Measurements from ENCODE around the gene SGPL1.
"Not testable (repeated sequence)": the region's sequence is repeated elsewhere in the genome, so short reads cannot be mapped to it uniquely, and the experiment has no call there.

The SGPL1 gene, protein sequence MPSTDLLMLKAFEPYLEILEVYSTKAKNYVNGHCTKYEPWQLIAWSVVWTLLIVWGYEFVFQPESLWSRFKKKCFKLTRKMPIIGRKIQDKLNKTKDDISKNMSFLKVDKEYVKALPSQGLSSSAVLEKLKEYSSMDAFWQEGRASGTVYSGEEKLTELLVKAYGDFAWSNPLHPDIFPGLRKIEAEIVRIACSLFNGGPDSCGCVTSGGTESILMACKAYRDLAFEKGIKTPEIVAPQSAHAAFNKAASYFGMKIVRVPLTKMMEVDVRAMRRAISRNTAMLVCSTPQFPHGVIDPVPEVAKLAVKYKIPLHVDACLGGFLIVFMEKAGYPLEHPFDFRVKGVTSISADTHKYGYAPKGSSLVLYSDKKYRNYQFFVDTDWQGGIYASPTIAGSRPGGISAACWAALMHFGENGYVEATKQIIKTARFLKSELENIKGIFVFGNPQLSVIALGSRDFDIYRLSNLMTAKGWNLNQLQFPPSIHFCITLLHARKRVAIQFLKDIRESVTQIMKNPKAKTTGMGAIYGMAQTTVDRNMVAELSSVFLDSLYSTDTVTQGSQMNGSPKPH
- 56.0 to 73.9 reads per million in 2 donors for total RNA-seq

DNA sequence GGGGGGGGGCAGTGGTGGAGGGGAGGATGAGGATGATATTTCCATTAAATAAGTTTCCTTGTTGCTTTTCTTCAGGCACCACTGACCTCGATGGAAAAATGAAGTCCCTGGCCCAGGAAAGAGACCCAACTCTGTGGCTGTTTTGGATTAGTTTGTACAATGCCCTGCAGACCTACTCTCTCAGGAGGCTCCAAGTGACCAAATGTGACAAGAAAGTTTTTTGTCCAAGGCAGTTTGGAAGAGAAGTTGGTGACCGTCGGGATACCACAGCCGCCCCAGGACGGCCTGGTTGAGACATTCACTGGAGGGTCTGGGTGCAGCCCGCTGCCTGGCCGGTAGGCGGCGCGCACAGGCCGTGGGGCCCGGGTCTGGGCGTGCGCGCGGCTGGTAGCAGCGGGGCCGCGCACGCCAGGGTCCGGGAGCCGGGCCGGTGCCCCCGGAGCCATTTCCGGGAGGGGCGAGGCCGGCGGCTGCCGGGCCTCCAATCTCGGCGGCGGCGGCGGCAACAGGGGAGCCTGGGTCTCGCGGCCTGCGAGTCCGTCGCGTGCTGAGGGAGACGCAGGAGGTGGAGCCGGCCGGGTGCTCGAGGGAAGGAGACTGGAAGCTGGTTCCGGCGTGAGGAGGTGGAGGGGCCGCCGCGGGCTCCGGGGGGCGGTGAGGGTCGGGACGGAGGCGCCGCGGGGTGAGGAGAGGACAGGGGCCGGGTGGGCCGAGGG lies at the start of gene SGPL1:
Gene SGPL1, plus strand, starts transcription at position 445 of the 716 bp plus-strand sequence. CDS start 906 bp downstream, outside the sequence.
- peak; percentile 77 for DNase-seq

DNA sequence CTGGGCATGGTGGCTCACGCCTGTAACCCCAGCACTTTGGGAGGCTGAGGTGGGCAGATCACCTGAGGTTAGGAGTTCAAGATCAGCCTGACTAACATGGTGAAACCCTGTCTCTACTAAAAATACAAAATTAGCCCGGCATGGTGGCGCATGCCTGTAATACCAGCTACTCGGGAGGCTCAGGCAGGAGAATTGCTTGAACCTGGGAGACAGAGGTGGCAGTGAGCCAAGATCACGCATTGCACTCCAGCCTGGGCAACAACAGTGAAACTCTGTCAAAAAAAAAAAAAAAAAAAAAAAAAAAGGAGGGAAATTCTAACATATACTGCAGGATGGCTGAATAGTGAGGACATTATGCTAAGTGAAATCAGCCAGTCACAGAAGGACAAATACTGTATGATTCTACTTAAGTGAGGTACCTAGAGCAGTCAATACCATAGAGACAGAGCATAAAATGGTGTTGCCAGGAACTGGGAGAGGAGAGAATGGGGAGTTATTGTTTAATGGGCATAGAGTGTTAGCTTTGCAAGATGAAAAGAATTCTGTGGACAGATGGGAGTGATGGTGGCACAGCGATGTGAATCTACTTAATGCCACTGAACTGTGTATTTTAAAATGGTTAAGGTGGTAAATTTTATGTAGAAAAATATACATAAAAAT lies 47.6 kb upstream of the SGPL1 start:
- not testable (repeated sequence) for DNase-seq

DNA sequence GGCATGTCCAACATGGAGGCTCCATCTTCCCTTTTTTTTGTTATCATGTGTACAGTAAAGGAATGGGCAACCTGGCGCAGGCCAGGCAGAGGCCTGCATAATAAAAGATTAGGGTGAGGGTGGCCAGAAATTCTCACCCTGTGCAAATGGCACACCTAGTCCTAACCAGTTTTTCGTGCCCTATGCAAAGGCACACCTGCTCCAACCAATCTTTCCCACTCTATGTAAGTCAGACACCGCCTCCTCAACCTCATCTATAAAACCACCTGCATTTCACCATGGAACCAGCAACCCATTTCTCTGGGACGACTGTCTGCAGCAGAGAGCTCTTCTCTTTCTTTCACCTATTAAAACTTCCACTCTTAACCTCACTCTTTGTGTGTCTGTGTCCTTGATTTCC lies 46.6 kb upstream of the SGPL1 start:
- DNase-seq: no peak

DNA sequence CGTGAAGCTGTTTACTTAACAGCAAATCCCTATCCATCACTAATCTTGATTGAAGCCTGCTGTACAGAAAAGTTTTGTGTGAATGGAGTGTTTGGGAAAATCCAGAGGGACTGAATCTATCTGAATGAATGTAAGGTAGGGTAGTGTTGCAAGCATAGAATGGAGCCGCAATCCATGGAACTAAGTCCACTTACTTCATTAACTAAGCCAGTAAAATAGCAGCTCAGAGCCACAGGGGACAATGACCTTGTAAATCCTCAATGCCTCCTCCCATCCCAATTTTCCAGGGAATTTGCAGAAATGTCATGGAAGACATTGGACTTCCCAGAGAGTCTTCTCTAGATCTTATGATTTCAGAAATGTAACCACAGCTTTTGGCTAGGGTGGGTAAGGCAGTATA lies 45.7 kb upstream of the SGPL1 start:
- no peak for DNase-seq

DNA sequence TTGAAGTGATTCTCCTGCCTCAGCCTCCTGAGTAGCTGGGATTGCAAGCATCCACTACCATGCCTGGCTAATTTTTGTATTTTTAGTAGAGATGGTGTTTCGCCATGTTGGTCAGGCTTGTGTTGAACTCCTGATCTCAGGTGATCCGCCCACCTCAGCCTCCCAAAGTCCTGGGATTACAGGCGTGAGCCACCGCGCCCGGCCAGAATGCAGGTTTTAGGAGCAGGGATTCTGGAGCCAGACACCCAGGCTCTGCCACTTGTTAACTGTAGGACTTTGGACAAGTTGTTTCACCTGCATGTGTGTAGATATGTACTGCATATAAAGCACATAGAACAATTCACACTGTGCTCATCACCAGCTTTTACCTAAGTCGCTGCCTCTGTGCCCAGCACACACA lies 45.2 kb upstream of the SGPL1 start:
- not testable (repeated sequence) for DNase-seq

DNA sequence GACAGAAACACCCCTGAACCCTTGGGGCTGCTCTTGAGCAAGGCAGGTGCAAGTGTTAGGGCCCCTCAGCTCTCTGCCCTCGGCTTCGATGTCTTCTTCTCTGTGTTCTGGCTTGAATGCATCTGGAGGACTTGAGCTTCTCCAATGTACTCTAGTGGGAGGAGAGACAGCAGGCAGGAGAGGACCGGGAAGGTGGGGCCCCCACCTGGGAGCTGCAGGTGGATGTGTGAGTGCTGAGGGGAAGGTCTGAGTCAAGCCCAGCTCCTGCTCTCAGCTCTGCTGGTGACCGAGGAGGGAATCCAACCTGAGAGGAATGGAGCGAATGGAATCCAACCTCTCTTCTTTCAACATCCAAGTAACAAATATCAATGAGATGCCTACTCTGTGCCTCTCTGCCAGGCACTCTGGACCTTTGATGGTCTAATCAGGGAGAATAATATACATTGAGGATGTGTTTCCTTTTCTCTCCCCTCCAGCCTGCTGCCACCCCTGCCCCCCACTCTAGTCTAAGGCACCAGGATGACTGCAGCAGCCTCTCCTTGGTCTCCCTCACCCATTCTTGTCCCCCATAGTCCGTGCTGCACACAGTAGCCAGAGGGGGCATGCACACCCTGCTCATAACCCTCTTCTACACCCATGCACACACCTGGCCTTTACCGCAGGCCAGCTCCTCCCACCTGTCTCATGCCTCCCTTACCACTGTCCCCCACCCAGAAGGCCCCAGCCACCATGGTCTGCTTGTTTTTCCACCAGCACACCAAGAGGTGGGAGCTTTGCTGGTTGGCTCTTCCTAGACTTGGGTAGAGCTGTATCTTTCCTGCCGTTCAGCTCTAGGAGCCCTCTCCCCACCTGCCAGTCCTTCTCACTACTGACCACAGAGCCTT lies 44.2 kb upstream of the SGPL1 start:
- DNase-seq: no peak

DNA sequence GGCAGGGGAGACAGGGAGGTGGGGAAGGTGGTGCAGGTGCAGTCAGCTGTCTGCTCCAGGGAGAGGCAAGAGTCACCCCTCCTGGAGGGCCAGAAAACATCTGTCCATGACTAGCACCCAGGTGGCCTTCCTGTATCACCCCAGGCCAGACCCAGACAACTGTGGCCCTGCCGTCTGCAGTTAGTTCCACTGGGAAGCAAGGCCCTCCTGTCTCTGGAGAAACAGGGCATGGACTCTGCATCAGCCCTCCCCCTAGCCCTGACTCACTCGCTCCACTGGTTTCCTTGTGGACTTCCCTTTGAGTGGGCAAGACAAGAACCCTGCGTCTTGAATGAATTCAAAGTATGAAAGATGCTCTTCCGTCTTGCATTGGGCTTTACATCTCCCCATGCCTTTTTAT lies 43.1 kb upstream of the SGPL1 start:
- DNase-seq: no peak

DNA sequence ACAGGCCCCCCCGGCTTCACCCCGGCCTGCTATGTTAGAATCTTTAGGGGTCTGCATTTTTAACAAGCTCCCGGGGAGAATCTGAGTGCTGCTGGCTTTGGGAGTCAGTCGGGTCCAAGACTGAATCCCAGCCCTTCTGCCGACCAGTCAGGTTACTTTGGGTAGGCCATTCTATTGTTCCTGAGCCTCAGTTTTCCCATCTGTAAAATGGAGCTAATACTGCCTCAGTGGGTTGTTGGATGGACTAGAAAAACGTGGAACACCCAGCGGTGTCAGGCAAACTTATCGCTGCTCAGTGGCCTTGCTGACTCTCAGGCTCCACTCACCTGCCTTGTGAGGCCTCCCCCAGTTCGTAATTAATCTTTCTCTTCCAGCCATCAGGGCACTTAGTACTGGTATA lies 42.3 kb upstream of the SGPL1 start:
- DNase-seq: no peak

DNA sequence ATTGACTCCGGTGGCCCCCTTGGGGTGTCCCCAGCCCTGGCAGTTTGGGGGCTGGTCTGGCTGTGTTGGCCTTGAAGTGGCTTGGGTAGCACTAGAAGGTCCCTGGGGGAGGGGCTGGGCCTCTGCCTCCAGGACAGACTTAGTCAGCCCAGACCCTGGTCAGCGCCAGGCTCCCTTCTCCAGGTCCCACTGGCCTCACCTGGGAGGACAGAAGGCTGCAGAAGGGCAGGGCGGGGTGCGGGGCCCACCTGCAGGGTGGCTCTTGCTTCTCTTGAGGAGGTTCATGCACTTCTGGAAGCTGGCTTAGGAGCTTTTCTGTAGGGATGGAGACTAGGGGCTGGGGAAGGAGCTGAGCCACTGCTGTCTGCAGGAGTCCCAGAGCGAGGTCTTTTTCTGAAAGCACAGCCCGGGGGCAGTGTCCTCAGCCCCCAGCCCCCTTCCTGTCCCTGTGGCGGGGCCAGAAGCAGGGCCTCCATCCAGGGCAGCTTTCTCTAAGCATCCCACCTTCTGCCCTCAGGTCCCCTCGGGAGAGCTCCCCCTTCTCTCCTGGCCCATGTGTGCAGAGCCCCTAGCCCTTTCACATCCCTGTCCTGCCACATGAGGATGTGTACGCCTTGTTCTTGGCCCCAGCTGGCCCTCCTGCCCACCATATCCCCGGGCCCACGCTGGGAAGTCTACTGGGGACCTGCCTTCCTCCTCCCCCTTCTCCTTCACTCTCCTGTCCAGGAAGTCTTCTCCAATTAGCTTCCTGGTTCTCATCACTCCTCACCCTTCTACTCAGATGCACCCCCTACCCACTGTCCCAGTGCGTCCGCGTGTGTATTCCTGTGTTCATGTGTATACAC lies 41.6 kb upstream of the SGPL1 start:
- no peak for DNase-seq

DNA sequence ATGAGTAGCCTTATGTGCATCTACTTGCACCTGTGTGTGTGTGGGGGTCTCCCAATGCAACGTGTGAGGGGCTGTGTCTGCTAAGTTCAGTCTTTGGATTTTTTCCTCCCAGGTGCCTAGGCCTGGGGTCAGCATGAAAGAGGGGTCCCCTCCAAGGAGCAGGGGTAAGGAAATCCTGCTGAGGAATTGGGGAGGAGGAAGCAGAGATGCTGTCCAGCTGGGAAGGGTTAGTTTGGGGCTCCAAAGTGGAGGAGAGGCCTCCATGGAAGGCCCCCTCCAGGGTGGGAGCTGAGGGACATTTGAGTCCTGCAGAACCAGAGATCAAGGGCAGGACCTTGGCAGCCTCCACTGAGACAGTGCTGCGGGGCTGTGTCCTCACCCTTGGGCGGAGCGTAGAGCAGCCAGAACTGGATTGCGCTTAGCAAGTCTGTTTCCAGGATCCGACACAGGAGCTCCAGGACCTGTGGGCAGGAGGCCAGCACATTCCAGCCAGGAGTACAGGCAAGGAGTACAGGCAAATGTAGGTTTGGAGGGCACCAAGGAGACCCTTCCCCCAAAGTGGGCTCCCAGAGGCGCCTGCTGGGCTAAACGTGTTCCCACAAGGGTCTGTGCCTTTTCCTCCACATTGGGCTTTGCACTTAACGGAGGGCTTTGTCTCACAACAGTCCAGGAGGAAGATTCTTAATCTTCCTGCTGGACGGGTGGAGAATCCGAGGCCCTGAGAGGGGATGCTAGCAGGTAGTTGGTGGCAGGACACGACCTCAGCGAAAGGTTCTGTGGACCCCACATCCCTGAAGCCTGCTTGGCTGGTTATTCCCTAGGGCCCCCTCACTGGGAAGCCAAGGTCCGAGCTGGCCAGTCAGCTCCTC lies 40.7 kb upstream of the SGPL1 start:
- no peak for DNase-seq

DNA sequence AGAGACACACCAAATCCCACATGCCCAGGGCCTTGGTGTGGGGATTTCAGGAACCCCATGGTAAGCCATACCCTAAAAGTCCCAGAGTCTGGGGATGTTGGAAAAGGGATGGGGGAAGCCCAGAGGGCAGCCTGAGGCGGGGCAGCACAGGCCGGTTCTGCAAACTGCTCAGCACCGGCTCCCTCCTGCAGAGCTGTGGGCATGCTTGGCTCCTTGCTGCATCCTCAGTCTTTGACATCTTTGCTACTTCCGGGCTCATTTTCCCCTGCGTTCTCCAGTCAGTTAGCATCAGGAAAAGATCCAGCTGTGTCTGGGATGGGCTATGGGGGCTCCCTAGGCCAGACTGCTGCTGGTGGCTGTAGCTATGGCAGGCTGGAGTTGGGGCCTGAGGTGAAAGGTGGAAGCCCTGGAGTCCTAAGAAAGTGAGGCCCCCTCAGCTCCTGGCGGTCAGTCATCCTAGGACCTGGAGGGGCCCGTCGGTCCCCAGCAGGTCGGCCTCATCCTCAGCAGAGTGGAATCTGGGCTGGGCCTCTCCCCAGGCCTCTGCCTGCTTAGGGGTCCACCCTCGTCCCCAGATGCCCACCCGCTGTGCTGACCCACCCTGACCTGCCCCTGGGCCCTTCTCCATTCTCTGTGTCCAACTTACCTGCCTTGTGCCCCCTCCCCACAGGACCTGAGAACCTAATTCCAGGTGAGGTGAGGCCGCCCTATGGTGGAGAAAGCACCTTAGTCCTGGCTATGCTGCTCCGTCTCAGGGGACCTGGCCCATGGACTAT lies 39.9 kb upstream of the SGPL1 start:
- DNase-seq: no peak

DNA sequence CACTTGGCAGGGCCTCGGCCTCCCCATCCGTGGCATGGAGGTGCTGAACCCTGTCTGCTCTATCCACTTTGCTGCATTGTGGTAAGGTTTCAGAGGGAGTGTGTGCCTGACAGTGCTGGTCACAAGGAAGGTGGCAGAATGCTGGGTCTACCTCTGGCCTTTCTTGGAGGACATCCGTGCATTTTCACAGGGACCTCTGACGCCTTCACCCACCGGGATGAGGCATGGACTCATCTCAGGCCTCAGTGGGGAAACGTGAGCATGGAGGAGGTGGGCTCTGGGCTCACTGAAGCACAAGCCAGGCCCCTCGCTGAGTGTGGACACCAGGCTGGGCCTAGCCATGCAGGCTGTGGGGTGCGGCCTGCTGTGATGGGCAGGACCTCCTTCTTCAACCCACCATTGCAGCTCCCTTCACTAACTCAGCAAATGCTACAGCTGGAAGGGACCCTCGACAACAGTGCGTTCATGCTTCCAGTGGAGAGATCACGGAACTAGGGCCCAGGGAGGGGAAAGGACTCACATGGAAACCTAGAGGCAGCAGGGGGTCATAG lies 39.2 kb upstream of the SGPL1 start:
- DNase-seq: no peak

DNA sequence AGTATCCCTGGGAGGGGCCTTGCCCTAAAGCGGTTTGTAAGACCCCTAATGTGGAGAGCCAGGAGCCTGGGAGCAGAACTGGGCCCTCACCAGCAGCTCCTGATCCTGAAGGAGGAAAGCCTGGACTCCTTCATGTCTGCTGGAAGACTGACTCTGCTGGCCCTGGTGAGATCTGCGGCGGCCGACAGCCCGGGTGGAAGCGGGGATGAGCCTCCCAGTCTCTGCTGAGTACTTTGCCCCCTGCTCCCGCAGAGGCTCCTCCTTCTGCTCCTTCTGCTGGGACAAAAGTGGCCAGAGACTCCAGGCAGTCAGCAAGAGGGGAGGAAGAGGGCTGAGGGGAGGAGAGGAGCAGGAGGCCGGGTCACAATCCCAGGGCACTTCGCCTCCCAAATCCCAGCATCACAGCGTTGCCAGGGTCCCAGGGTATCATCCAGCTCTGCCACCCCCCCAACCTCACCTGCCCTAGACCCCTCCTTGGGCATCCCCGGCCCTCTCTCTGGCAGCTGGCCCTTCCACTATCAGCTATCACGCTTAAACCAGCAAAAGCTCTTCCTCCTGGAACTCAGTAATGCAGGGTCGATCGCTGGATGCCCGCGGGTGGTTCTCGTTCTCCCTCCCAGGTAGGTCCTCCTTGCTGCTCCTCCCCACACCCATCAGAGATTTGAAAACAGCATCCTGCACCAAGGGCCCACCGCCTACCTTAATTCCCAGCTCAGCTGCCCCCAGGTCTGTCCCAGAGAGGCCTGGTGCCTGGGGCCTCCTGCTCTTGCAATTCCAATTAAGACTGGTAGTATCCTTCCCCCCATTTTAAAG lies 38.5 kb upstream of the SGPL1 start:
- no peak for DNase-seq

DNA sequence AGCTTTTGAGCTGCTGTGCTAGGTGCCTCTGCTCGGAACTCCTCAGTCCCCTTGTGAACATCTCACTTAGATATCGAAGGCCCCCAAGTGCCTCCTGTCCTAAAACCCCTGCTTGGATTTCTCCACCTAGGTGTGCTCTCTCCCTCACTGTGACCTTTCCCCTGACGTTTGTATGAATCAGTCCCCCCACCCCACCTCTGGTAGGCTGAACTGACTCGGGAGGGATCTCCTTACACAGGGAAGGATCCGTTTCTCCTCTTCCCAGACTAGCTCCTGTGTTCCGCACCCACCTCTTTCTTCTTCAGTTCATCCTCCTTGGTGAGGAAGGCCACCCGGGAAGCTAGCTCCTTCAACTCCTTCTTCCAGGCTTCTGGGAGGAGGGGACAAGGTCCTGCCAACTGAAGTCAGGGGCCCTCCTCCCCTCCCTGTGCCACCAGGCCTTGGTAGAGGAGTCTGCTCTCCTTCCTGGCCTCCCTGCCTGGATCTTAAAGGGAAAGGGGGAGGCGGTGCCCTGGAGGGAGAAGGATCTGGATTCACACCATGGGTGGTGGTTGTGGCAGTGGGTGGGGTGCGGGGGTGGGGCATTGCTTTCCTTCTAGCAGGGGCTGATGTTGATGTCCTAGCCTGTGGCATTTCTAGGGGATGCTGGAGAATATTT lies 37.4 kb upstream of the SGPL1 start:
- no peak for DNase-seq

DNA sequence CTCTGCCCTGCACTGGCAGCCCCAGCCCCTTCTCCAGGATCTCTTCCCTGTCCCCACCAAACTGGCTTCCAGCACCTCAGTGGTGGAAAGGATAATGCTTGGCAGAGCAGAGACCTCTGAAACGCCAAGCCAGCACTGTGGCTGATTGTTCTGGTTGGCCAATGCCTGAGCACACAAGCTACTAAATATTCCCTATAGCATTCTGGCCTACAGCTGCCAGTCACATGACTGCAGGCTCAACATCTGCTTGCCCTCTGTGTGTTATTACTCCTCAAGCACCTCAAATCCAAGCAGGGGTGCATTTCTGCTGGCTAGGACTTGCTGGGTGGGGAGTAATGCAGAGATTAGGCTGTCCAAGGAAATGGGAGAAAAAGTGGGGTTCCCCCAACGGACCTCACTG lies 36.7 kb upstream of the SGPL1 start:
- no peak for DNase-seq

DNA sequence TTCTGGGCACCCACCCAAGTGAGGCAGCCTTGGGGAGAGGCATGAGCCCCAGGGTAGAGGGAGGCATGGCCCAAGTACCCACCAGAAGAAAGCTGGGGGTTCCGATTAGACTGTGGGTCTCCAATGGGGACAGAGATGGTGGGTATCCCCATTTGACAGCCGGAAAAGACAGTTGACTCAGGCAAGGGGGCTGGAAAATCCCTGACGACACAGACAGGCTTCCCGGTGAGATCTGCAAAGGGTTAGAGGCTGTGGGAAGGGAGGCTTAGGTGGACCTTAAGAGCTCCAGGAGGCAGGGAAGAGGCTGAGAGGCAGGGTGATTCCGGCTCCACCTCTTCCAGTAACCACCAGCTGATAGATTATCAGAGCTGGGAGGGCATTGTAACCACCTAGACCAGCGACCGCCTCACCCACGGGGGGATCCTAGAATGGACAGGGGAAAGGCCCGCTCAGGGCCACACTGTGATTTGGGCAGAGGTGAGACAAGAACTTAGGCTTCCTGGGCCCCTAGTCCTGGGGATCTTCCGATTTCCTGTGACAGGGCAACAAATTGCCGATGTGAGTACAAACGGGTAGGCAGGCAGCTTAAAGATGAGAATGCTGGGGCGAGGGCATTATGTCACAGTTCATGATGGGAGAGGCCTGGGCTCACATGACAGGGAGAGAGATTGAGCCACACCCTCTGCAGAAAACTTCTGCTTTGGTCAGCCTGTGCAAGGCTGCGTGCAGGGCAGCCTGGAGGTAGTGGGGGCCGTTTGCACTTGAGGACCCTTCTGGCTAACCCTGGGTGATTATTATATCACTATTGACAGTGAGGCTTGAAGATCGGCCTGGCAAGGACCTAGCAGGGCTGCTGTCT lies 36.0 kb upstream of the SGPL1 start:
- no peak for DNase-seq

DNA sequence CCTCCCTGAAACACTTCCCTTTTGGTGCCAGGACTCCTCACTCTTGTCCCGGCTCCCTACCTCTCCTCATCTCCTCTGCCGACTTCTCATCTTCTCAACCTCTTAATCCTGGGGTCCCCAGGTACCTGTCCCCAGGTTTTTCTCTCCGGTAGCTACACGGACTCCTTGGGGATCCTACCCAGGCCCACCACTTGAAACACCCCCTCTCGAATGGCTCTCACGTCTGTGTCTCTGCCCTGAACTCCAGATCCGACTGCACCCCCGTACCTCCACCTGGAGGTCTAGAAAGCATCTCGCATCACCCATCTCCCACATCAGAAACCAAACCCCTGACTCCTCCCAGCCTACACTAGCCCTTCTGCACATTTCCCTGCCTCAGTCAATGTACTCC lies 35.4 kb upstream of the SGPL1 start:
- DNase-seq: no peak
